Mesenchymal stem cell (in vitro differentiated cells and primary cell): Measurements from ENCODE around the gene SZT2.
"Not testable (repeated sequence)": the region's sequence is repeated elsewhere in the genome, so short reads cannot be mapped to it uniquely, and the experiment has no call there.

Source experiments
- DNase-seq: peaks from one replicate; pipeline ENCODE4 v3.0.0-alpha.2; 2013
- H2AFZ ChIP-seq: one replicate; pipeline ENCODE4 v1.6.1; 2013; ENCODE audit warnings: low read depth, mild to moderate bottlenecking, control low read depth, inconsistent platforms, low read length, moderate library complexity
- H2AK5ac ChIP-seq: 2 replicates; pipeline ENCODE4 v1.6.1; 2013; ENCODE audit warnings: low read length, moderate library complexity, mild to moderate bottlenecking, inconsistent platforms; ENCODE audit not compliant: severe bottlenecking
- H2BK120ac ChIP-seq: one replicate; pipeline ENCODE4 v1.6.1; 2013; ENCODE audit warnings: low read depth, mild to moderate bottlenecking, inconsistent platforms, low read length, moderate library complexity
- H2BK12ac ChIP-seq, 2 experiments: one replicate each; pipeline ENCODE4 v1.6.1; 2013; ENCODE audit warnings: inconsistent platforms in 2 of 2, low read length in 2 of 2, mild to moderate bottlenecking in 2 of 2, moderate library complexity in 2 of 2, control low read depth in 1 of 2
- H2BK15ac ChIP-seq: one replicate; pipeline ENCODE4 v1.6.1; 2013; ENCODE audit warnings: mild to moderate bottlenecking, low read depth, inconsistent platforms; ENCODE audit not compliant: poor library complexity, severe bottlenecking
- H2BK5ac ChIP-seq: 2 replicates; pipeline ENCODE4 v1.6.1; 2013; ENCODE audit warnings: low read depth, mild to moderate bottlenecking, low read length, control low read depth, inconsistent platforms; ENCODE audit not compliant: poor library complexity, severe bottlenecking
- H3K14ac ChIP-seq, 2 experiments: one replicate each; pipeline ENCODE4 v1.6.1; 2013; ENCODE audit warnings: inconsistent platforms in 2 of 2, low read length in 2 of 2, control low read depth in 1 of 2, mild to moderate bottlenecking in 1 of 2, moderate library complexity in 1 of 2
- H3K18ac ChIP-seq, 2 experiments: one replicate each; pipeline ENCODE4 v1.6.1; 2013; ENCODE audit warnings: inconsistent platforms in 2 of 2, low read length in 2 of 2, control low read depth in 1 of 2, low read depth in 1 of 2, mild to moderate bottlenecking in 1 of 2
- H3K23ac ChIP-seq, 2 experiments: one replicate each; pipeline ENCODE4 v1.6.1; 2013; ENCODE audit warnings: inconsistent platforms in 2 of 2, low read length in 2 of 2, mild to moderate bottlenecking in 2 of 2, moderate library complexity in 2 of 2, control low read depth in 1 of 2
- H3K27ac ChIP-seq: 2 replicates; pipeline ENCODE4 v1.5.1; 2013; ENCODE audit warnings: mild to moderate bottlenecking, moderate library complexity, low read length, control low read depth, inconsistent platforms; ENCODE audit not compliant: poor library complexity, severe bottlenecking
- H3K27me3 ChIP-seq, 2 experiments: 2 replicates each; pipeline versions ENCODE4 v1.6.1 to v1.7.0; 2013; ENCODE audit warnings: low read length in 2 of 2, mild to moderate bottlenecking in 2 of 2, moderate library complexity in 2 of 2, control low read depth in 1 of 2, inconsistent platforms in 1 of 2; ENCODE audit not compliant: control insufficient read depth in 1 of 2, insufficient read depth in 1 of 2
- H3K36me3 ChIP-seq, 2 experiments: 2 replicates each; pipeline versions ENCODE4 v1.6.1 to v1.7.0; 2013; ENCODE audit warnings: low read length in 2 of 2, control low read depth in 1 of 2, inconsistent platforms in 1 of 2, low read depth in 1 of 2, mild to moderate bottlenecking in 1 of 2; ENCODE audit not compliant: insufficient read depth in 2 of 2, control insufficient read depth in 1 of 2
- H3K4ac ChIP-seq, 2 experiments: one replicate each; pipeline ENCODE4 v1.6.1; 2013; ENCODE audit warnings: inconsistent platforms in 2 of 2, low read length in 2 of 2, mild to moderate bottlenecking in 2 of 2, moderate library complexity in 2 of 2, control low read depth in 1 of 2, low read depth in 1 of 2
- H3K4me1 ChIP-seq: 2 replicates; pipeline ENCODE4 v1.6.1; 2013; ENCODE audit warnings: low read depth, low read length, control low read depth; ENCODE audit not compliant: control insufficient read depth, insufficient read depth
- H3K4me2 ChIP-seq: 2 replicates; pipeline ENCODE4 v1.6.1; 2013; ENCODE audit warnings: low read length, mild to moderate bottlenecking, inconsistent platforms; ENCODE audit not compliant: poor library complexity, severe bottlenecking
- H3K4me3 ChIP-seq, 2 experiments: 2 replicates each; pipeline versions ENCODE4 v1.5.1 to v1.7.0; 2013; ENCODE audit warnings: low read length in 2 of 2, mild to moderate bottlenecking in 2 of 2, control low read depth in 1 of 2, low read depth in 1 of 2; ENCODE audit not compliant: insufficient read depth in 1 of 2
- H3K79me1 ChIP-seq: replicated peaks from 2 replicates; pipeline ENCODE4 v1.6.1; 2013; ENCODE audit warnings: mild to moderate bottlenecking, control low read depth, low read length, inconsistent platforms; ENCODE audit not compliant: poor library complexity, severe bottlenecking
- H3K9ac ChIP-seq: 2 replicates; pipeline ENCODE4 v1.7.0; 2013; ENCODE audit warnings: mild to moderate bottlenecking, low read length, moderate library complexity
- H3K9me3 ChIP-seq: 2 replicates; pipeline ENCODE4 v1.7.0; 2013; ENCODE audit warnings: mild to moderate bottlenecking, low read length; ENCODE audit not compliant: control insufficient read depth
- H4K8ac ChIP-seq: one replicate; pipeline ENCODE4 v1.6.1; 2013; ENCODE audit warnings: inconsistent platforms, mild to moderate bottlenecking, low read length, moderate library complexity
- H4K91ac ChIP-seq: one replicate; pipeline ENCODE4 v1.6.1; 2013; ENCODE audit warnings: mild to moderate bottlenecking, low read length, inconsistent platforms
- WGBS: methylation state at CpG from one replicate; pipeline ENCODE4 v1.1.7; 2013; ENCODE audit warnings: mixed read lengths; 5-methylcytosine and 5-hydroxymethylcytosine counted together

SZT2 gene

DNA sequence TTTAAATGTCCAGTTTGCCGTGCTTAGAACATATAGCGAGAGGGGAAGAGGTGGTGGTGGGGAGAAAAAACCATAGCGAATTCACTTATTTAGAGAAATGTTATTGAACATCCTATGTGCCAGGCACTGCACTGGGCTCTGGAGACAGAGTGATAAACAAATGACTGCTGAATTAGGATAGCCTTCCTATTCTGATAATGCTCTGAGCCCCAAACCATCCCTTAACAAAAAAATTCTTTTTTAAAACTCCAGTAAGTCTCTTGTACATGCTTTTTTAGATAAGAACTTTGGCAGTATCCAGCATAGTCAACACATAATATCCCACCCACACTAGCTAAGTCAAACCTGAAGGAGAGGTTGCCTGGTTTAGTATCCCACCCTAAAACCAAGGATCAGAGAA is 8.5 kb downstream of the SZT2 start:
- H3K4me1 ChIP-seq: no peaks in the 10 kb centered on the region
- H3K27me3 ChIP-seq: no peaks in the 10 kb centered on the region
- H2AFZ ChIP-seq: no peak overlapping the region
- H2BK5ac ChIP-seq: no peak overlapping the region
- no peaks in the 10 kb centered on the region for H3K9me3 ChIP-seq
- no peak overlapping the region for H2BK120ac ChIP-seq
- no peak overlapping the region for H3K4me2 ChIP-seq
- no peak overlapping the region for H4K91ac ChIP-seq
- H3K18ac ChIP-seq: no peak overlapping the region
- H3K4ac ChIP-seq: no peak overlapping the region
- no peak overlapping the region for H2BK12ac ChIP-seq
- H3K4me3 ChIP-seq: no peak overlapping the region
- 99% methylated on average over 3 of the region's 3 CpGs for WGBS
- H2AK5ac ChIP-seq: no peak overlapping the region
- peaks cover 8 to 52% of the 10 kb centered on the region in 2 experiments for H3K36me3 ChIP-seq
- no peak overlapping the region for H3K14ac ChIP-seq
- no peak overlapping the region for H2BK15ac ChIP-seq
- no peak overlapping the region for H3K9ac ChIP-seq
- H4K8ac ChIP-seq: no peak overlapping the region
- H3K79me1 ChIP-seq: peaks cover 40% of the 10 kb centered on the region
- no peak overlapping the region for H3K23ac ChIP-seq
- no peak overlapping the region for H3K27ac ChIP-seq
- no peak for DNase-seq

DNA sequence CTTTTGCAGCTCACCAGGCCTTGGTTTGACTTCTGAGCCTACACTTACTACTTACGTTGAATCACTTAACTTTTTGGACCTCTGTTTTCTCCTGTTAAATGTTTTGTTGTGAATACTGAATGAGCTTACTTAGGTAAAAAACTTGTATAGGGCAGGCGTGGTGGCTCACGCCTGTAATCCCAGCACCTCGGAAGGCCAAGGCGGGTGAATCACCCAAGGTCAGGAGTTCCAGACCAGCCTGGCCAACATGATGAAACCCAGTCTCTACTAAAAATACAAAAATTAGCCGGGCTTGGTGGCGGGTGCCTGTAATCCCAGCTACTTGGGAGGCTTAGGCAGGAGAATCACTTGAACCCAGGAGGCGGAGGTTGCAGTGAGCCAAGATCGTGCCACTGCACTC is 10.7 kb downstream of the SZT2 start:
- H3K27me3 ChIP-seq, H2BK15ac ChIP-seq, H3K27ac ChIP-seq, H2BK5ac ChIP-seq, H3K18ac ChIP-seq, H2AK5ac ChIP-seq, H3K4ac ChIP-seq, H3K4me3 ChIP-seq, H3K9me3 ChIP-seq, H2AFZ ChIP-seq, H2BK12ac ChIP-seq, H3K23ac ChIP-seq, H3K9ac ChIP-seq, H2BK120ac ChIP-seq, H4K8ac ChIP-seq, DNase-seq, H3K14ac ChIP-seq, H3K4me1 ChIP-seq, H3K4me2 ChIP-seq, H4K91ac ChIP-seq: not testable (repeated sequence)
- Histone ChIP-seq H3K36me3 (peaks cover 19 to 55% of the 10 kb centered on the region in 2 experiments), H3K79me1 (peaks cover 48% of the 10 kb centered on the region)
- WGBS: 93% methylated on average over 8 of the region's 9 CpGs

DNA sequence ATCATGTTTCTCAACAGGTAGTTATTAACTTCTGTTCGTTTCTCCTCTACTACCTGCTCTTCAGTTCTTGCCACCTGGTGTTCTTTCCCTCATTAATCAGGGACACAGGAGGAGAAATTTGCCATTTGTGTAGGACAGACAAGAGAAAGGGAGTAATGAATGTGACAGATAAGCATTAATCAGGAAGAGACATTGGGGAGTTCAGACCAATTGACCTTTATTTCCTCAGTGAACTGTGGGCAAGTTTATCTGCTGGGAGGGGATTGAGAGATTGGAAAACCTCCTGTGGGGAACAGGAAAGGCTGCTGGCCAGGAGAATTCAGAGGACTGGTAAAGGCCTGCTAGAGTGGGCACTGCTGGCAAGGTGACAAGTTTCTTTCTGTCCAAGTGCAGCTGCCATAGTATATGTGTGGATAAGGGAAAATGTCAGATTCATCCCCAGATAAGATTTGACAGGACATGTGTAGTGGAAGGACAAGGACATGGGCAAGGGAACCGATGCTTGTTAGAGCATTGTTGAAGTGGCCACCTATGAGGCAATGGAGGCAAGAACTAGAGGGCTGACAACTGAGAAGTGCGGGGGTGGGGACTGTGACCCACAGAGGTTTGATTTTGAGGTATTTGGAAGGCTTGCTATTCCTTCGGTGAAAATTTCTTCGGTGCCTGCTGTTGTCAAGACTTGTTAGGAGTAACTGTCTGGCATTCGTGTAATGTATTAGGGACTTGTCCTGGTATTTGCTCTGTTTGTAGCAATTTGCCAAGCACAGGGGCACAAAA is 12.6 kb downstream of the SZT2 start:
- no peak overlapping the region for H3K9ac ChIP-seq
- H3K9me3 ChIP-seq: no peaks in the 10 kb centered on the region
- WGBS: 95% methylated on average over 6 of the region's 6 CpGs

DNA sequence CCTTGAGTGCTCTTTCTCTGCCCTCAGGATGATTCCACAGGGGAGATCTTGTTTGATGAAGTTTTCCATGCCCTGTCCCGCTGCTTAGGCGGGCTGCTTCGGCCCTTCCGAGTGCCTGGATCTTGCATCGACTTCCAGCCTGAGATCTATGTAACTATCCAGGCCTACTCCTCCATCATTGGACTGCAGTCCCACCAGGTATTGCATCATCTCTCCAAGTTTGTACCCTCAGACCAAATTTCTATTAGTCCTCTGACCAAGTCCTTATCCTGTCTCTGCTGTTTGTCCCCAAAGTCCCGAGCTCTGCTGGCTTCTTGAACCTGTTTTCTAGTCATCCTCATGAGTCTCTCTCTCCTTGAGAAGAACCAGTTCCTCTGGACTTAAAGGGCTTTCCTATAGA is 14.7 kb downstream of the SZT2 start:
- no peak overlapping the region for H3K18ac ChIP-seq
- H3K4me2 ChIP-seq: no peak overlapping the region
- over 99% methylated on average over 6 of the region's 6 CpGs for WGBS
- H3K14ac ChIP-seq: no peak overlapping the region
- no peak overlapping the region for H2AFZ ChIP-seq
- H3K23ac ChIP-seq: no peak overlapping the region
- no peak overlapping the region for H3K9ac ChIP-seq
- no peak overlapping the region for H4K8ac ChIP-seq
- H3K4ac ChIP-seq: no peak overlapping the region
- no peak overlapping the region for H2BK15ac ChIP-seq
- H3K36me3 ChIP-seq: peaks cover 30 to 74% of the 10 kb centered on the region in 2 experiments
- H4K91ac ChIP-seq: no peak overlapping the region
- no peak overlapping the region for H2BK12ac ChIP-seq
- no peak for DNase-seq
- H3K4me1 ChIP-seq: no peaks in the 10 kb centered on the region
- H3K27ac ChIP-seq: no peak overlapping the region
- no peaks in the 10 kb centered on the region for H3K9me3 ChIP-seq
- H2AK5ac ChIP-seq: no peak overlapping the region
- H2BK120ac ChIP-seq: no peak overlapping the region
- no peak overlapping the region for H3K4me3 ChIP-seq
- H3K79me1 ChIP-seq: peaks cover 40% of the 10 kb centered on the region
- H3K27me3 ChIP-seq: no peaks in the 10 kb centered on the region
- H2BK5ac ChIP-seq: no peak overlapping the region

More for the DNA sequence above, 12.6 kb downstream of the SZT2 start:
- H3K14ac ChIP-seq: no peak overlapping the region
- no peak for DNase-seq
- no peak overlapping the region for H2BK15ac ChIP-seq
- H3K79me1 ChIP-seq: peaks cover 47% of the 10 kb centered on the region
- no peak overlapping the region for H2AK5ac ChIP-seq
- H3K4me2 ChIP-seq: no peak overlapping the region
- H4K91ac ChIP-seq: no peak overlapping the region
- H3K27ac ChIP-seq: no peak overlapping the region
- no peak overlapping the region for H2AFZ ChIP-seq
- no peaks in the 10 kb centered on the region for H3K27me3 ChIP-seq
- H3K23ac ChIP-seq: no peak overlapping the region
- no peak overlapping the region for H2BK120ac ChIP-seq
- H3K4ac ChIP-seq: no peak overlapping the region
- no peak overlapping the region for H3K18ac ChIP-seq
- no peak overlapping the region for H2BK12ac ChIP-seq
- no peak overlapping the region for H3K4me3 ChIP-seq
- peaks cover 26 to 56% of the 10 kb centered on the region in 2 experiments for H3K36me3 ChIP-seq
- no peaks in the 10 kb centered on the region for H3K4me1 ChIP-seq
- H2BK5ac ChIP-seq: no peak overlapping the region
- H4K8ac ChIP-seq: no peak overlapping the region
